22Rv1 (cell line): ENCODE results near the gene FGF3.

Source experiments
- ZFX ChIP-seq: fragments of 450-650 bp; IDR thresholded peaks from 2 replicates; pipeline ENCODE4 v1.6.1; 2017; ENCODE audit warnings: antibody characterized with exemption, borderline replicate concordance
- TF ChIP-seq, protein P1 (sequence below): fragments of 450-650 bp; IDR thresholded peaks from 2 replicates; pipeline ENCODE4 v1.5.1; 2017; ENCODE audit warnings: mild to moderate bottlenecking

DNA sequence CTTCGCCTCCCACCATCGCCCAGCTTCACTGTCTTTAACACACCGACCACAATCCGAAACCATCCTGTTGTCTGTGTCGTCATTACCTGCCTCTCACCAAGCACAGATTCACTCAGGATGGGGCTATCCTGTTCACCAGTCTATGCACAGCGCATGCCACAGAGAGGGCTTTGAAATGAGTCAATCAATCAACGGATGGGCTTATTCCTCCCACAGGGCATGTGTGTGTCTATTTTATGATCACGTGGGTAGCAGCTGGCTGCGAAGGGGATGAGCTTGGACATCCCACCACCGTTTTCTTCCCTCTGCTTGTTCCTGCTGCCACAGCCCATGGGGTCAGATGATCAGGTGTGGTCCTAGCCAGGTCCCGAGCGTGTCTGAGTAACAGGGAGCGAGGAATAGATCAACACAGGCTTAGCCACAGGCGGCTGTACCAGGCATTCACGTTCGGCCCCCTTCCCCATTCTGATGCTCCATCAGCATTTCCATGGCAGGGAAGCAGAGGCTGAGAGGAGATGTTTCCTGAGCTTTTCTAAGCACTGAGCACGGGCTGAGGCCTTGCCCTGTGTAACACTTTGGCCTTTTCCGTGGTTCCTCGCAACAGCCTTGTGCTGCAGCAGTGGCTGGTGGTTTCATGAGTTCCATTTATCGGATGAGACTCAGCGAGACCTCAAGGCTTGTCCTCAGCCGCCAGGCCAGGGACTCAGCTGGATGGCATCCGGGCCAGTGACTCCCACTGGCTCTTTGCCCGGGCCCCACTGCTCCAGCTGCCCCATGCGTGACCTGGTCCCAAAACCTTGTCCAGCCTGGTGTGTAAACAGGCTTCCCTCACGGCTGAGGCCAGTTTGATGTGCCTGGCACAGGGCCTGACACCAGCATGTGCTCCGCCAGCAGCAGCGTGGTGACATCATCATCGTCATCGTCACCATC, 48.1 kb upstream of the FGF3 start:
- TF ChIP-seq, protein P1, sequence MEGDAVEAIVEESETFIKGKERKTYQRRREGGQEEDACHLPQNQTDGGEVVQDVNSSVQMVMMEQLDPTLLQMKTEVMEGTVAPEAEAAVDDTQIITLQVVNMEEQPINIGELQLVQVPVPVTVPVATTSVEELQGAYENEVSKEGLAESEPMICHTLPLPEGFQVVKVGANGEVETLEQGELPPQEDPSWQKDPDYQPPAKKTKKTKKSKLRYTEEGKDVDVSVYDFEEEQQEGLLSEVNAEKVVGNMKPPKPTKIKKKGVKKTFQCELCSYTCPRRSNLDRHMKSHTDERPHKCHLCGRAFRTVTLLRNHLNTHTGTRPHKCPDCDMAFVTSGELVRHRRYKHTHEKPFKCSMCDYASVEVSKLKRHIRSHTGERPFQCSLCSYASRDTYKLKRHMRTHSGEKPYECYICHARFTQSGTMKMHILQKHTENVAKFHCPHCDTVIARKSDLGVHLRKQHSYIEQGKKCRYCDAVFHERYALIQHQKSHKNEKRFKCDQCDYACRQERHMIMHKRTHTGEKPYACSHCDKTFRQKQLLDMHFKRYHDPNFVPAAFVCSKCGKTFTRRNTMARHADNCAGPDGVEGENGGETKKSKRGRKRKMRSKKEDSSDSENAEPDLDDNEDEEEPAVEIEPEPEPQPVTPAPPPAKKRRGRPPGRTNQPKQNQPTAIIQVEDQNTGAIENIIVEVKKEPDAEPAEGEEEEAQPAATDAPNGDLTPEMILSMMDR = no peak
- TF ChIP-seq ZFX = no peak
